ENCODE results near the gene GNRH2.
"Not testable (repeated sequence)": the region's sequence is repeated elsewhere in the genome, so short reads cannot be mapped to it uniquely, and the experiment has no call there.

The GNRH2 gene

GRCh38 chr20:3072530-3073250, 29.3 kb downstream of the GNRH2 start:
- no peak for DNase-seq (ENCODE audit: low read depth)
- no peak for TF ChIP-seq CTCF (conservative IDR thresholded peaks at IDR 0.05; ENCODE audit: control insufficient read depth, insufficient read depth, low read depth, low read length)
- no peak overlapping the region for H3K4me3 ChIP-seq (ENCODE audit: control insufficient read depth, low read depth, low read length)

GRCh38 chr20:3073251-3073643, 29.8 kb downstream of the GNRH2 start:
- H3K4me3 ChIP-seq (ENCODE audit: control insufficient read depth, low read depth, low read length); DNase-seq (ENCODE audit: low read depth): not testable (repeated sequence)

GRCh38 chr20:3074812-3075211, 31.4 kb downstream of the GNRH2 start:
- TF ChIP-seq CTCF (conservative IDR thresholded peaks at IDR 0.05; ENCODE audit: control insufficient read depth, insufficient read depth, low read depth, low read length) = no peak
- no peak overlapping the region for H3K4me3 ChIP-seq (ENCODE audit: control insufficient read depth, low read depth, low read length)
- DNase-seq (ENCODE audit: low read depth) = no peak

GRCh38 chr20:3075315-3075714, 31.9 kb downstream of the GNRH2 start:
- not testable (repeated sequence) for DNase-seq (ENCODE audit: low read depth); H3K4me3 ChIP-seq (ENCODE audit: control insufficient read depth, low read depth, low read length)

GRCh38 chr20:3077618-3078134, 34.3 kb downstream of the GNRH2 start:
- no peak overlapping the region for H3K4me3 ChIP-seq (ENCODE audit: control insufficient read depth, low read depth, low read length)
- TF ChIP-seq CTCF (conservative IDR thresholded peaks at IDR 0.05; ENCODE audit: control insufficient read depth, insufficient read depth, low read depth, low read length) = no peak
- no peak for DNase-seq (ENCODE audit: low read depth)

- no peak overlapping the region for H3K4me3 ChIP-seq (ENCODE audit: control insufficient read depth, low read depth, low read length)
- peak; percentile 88 for DNase-seq (ENCODE audit: low read depth)
- TF ChIP-seq CTCF (conservative IDR thresholded peaks at IDR 0.05; ENCODE audit: control insufficient read depth, insufficient read depth, low read depth, low read length) = no peak
These were observed 37.5 kb downstream of the GNRH2 start for GRCh38 chr20:3080939-3081388.

- DNase-seq (ENCODE audit: low read depth) = no peak
- TF ChIP-seq CTCF (conservative IDR thresholded peaks at IDR 0.05; ENCODE audit: control insufficient read depth, insufficient read depth, low read depth, low read length) = no peak
These were observed 38.2 kb downstream of the GNRH2 start for GRCh38 chr20:3081641-3082040.

More at GRCh38 chr20:3081641-3082040, 38.2 kb downstream of the GNRH2 start:
- no peak overlapping the region for H3K4me3 ChIP-seq (ENCODE audit: control insufficient read depth, low read depth, low read length)

All from fibroblast of mammary gland (primary cell).